GM20431 (cell line): Measurements from ENCODE around the gene ASH1L.
"Not testable (repeated sequence)": the region's sequence is repeated elsewhere in the genome, so short reads cannot be mapped to it uniquely, and the experiment has no call there.

Source experiments
- in situ Hi-C: fragments of 300-500 bp; cut with MseI, MboI; formaldehyde crosslinking; loops from one replicate; pipeline ENCODE4 v1.15.0; 2020; ENCODE audit warnings: low sequenced_read_pairs; ENCODE audit not compliant: unreplicated experiment

The ASH1L gene

DNA sequence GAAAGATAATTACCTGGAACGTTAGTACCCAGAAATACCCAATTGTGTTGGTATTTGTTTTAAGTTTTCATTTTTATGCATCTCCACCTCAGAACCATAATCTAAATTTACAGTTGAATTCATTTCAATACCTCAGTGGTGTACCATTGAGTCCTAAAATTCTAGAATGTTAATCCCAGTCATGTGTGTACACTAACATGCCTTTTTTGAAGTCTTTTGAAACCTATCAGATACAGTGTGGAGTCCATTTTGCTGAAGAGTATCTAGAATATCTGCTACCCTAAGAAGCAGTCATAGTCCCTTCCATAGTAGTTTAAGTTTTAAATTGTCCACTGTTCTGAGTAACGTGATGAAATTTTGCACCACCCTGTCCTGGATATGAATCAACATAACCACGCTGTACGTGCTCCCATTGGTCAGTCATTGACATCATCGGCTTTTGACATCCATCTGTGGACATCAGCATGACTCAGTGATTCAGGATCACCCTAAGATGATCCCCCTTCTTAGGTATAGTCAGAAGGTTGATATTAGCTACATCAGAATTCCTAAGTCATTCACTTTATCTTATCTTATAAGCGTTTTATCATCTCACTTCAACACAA, 7.5 kb upstream of the ASH1L start:
- in situ Hi-C loops: no loop called here

- in situ Hi-C loops: not testable (repeated sequence)
Observed at GRCh38 chr1:155563377-155564022, 897 bp upstream of the ASH1L start.

DNA sequence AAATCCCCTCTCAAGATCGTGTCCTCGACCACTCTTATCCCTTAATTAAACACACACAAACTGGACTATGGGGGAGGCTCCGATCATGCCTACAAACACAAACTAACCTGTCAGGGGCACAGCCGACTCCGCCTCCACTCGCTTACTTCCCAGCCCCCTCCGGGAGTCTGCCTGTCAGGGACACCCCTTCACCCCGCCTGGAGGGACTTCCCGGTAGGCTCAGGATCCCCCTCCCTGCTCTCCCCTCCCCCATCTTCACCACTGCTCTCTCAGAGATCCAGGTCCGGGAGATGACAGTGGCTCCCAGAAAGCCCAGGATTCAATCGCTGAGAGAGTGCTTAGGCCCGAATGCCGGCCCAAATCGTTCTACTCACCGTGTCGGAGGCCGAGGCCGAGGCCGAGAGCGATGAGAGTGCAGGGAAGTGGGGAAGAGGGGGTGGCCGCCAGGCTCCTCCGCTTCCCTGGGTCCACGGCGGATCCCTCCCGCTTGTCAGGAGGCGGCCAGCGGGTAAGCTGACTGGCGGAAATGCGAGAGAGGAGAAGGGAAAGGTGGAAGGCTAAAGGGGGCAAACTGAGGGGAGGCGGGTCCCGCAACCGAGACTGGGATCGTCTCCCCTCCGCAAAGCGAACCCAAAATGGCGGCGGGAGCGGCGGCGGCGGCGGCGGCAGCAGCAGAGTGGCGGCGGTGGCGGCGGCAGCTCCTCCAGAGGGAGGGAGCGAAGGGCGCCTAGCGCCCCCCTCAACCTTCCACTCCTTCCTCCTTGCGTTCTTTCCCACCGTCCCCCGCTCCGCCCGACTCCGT, 623 bp downstream of the ASH1L start:
- in situ Hi-C loops: not testable (repeated sequence)

DNA sequence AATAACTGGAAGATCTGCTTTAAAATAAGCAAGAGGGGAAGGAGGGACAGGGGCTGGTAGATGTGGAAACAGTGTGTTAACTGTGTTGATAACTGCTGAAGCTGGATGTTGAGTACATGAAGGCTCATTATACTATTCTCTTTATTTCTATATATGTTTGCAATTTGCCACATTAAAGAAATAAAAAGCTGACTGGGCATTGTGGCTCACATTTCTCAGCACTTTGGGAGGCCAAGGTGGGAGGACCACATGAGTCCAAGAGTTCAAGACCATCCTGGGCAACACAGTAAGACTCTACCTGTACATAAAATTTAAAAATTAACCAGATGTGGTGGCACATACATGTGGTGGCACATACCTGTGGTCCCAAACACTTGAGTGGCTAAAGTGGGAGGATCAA, 6.7 kb downstream of the ASH1L start:
- in situ Hi-C loops: no loop called here

DNA sequence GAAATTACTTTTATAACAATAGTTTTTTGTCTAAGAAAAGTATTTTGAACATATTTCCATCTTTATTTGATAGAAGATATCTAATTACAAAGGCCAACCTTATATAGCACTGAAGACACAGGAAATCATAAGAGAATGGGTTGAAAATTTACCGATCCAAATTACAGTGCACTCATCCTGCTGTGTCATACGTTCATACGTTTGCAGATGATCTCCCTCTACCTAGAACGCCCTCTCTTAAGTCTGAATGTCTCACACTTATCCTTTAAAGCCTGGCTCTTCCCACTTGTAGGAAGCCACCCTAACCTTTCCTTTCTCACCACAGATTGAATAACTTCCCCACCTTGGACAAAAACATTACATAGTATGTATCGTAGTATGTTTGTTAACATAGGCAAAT, 9.3 kb downstream of the ASH1L start:
- in situ Hi-C loops: no loop called here

DNA sequence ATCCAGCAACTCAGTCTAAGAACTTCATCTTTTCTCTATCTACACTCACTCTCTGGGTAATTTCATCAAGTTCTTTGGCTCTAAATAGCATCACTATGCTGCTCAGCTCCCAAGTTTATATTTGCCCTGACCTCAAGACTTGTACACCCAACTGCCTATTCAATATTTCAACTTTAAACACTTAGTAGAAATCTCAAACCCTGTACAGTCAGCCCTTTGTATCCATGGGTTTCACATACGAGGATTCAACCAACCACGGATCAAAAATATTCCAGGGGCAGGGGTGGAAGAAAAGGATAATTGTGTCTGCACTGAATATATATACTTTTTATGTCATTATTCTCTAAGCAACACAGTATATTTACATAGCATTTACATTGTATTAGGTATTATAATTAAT, 13.9 kb downstream of the ASH1L start:
- in situ Hi-C loops: no loop called here

- in situ Hi-C loops: no loop called here
Observed at GRCh38 chr1:155540000-155540874, 22.4 kb downstream of the ASH1L start.

GRCh38 chr1:155537193-155537592, 25.4 kb downstream of the ASH1L start:
- in situ Hi-C loops: no loop called here

GRCh38 chr1:155531624-155532023, 31.0 kb downstream of the ASH1L start:
- in situ Hi-C loops: no loop called here

GRCh38 chr1:155529929-155530328, 32.7 kb downstream of the ASH1L start:
- in situ Hi-C loops: no loop called here

- in situ Hi-C loops: no loop called here
Observed at GRCh38 chr1:155529109-155529508, 33.5 kb downstream of the ASH1L start.

DNA sequence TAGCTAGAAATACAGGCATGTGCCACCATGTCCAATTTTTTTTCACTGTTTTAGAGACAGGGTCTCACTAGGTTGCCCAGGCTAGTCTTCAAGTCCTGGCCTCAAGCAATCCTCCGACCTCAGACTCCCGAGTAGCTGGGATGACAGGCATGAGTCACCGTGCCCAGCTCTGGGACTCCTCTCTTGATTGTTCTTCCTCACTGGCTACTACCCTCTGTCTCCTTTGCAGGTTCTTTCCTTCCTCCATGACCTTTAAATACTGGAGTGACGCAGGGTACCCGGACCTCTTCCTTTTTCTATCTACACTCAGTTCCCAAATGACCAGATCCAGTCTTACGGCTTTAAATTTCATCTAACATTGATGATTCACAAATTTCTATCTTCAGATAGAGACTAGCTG, 34.9 kb downstream of the ASH1L start:
- in situ Hi-C loops: no loop called here

DNA sequence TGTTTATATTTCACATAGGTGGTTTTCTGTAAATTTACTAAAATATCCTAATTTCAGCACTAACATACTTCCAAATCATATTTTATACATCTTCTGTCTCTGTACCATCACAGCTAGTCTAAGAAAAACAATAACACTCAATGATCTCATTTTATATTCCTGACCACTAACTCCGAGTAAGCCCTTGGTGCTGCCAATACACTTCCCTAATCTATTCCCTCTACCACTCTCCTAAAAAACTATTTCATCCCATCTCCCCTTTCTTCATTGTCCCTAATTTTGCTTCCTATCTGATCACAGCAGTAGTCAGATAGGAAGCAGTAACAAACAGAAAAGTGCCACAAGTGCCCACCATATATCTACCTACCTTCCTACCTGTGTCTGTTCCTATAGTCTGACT, 36.2 kb downstream of the ASH1L start:
- in situ Hi-C loops: no loop called here

DNA sequence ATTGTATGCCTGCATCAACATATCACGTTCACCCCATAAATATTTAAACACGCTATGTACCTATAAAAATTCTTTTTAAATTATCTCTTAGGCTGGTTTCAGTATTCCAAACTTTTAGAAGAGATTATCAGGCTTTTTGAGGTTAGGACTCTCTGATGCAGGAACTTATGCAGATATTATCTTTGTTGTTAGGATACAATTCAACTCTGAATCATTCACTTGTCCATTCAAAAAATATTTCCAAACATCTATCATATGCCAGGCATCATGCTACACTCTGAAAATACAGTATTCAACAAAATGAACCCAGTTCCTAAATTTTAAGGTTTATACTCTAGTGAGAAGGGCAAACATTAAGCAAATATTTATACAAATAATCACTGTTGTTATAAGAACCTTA, 40.5 kb downstream of the ASH1L start:
- in situ Hi-C loops: no loop called here

- in situ Hi-C loops: no loop called here
Observed at GRCh38 chr1:155518484-155518883, 44.1 kb downstream of the ASH1L start.

DNA sequence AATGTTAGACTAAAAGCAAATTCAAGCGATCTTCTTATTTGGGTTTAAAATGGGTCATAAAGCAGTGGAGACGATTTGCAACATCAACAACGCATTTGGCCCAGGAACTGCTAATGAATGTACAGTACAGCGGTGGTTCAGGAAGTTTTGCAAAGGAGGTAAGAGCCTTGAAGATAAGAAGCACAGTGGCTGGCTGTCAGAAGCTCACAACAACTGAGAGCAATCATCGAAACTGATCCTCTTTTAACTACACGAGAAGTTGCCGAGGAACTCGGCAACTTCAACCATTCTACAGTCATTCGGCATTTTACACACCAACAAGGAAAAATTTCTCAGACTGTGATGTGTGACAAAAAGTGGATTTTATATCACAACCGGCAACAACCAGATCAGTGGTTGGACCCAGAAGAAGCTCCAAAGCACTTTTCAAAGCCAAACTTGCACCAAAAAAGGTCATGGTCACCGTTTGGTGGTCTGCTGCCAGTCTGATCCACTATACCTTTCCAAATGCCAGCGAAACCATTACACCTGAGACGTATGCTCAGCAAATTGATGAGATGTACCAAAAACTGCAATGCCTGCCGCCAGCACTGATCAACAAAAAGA, 47.9 kb downstream of the ASH1L start:
- in situ Hi-C loops: no loop called here

GRCh38 chr1:155513300-155513916, 49.2 kb downstream of the ASH1L start:
- in situ Hi-C loops: no loop called here

- in situ Hi-C loops: not testable (repeated sequence)
Observed at GRCh38 chr1:155511385-155511784, 51.2 kb downstream of the ASH1L start.

DNA sequence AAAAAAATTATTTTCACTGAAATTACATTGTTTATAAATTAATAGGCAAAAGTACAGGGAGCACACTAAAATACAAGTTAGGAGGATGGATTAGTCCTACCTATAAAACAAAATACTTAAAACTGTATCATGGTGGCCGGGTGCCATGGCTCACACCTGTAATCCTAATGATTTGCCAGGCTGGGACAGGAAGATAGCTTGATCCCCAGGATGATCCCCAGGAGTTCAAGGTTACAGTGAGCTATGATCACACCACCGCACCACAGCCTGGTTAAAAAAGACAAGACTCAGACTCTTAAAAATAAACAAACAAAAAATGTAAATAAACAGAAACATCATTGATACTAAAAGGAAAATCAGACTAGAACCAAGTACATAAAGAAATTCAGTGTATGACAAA, 53.5 kb downstream of the ASH1L start:
- in situ Hi-C loops: no loop called here

DNA sequence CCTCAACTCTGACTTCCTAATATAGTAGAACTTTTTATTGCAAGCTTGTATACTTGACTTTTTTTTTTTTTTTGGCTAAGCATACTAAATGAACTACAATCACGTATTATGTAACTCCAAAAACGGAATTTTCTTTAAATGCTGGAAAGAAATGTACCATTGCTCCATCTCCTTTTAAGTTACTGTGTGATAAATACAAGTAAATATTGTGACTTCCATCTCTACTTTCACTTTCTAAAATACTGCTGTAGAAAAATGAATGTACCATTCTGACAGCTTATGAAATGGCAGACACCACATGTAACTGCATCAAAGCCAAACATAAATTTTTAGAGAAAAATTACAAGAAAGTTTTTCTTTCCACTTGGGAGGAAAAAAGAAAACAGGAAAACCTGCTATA, 54.7 kb downstream of the ASH1L start:
- in situ Hi-C loops: no loop called here
